Midbrain (tissue), 1 donor: Measurements from ENCODE around the gene SCFD1.
A peak's percentile ranks its signal among the peaks of the same experiment; 100 is the strongest.
"Not testable (repeated sequence)": the region's sequence is repeated elsewhere in the genome, so short reads cannot be mapped to it uniquely, and the experiment has no call there.

ENCODE experiments used
- DNase-seq: peaks from one replicate; lab custom pipeline; 2025; lab: John Stamatoyannopoulos, UW

The SCFD1 gene, protein sequence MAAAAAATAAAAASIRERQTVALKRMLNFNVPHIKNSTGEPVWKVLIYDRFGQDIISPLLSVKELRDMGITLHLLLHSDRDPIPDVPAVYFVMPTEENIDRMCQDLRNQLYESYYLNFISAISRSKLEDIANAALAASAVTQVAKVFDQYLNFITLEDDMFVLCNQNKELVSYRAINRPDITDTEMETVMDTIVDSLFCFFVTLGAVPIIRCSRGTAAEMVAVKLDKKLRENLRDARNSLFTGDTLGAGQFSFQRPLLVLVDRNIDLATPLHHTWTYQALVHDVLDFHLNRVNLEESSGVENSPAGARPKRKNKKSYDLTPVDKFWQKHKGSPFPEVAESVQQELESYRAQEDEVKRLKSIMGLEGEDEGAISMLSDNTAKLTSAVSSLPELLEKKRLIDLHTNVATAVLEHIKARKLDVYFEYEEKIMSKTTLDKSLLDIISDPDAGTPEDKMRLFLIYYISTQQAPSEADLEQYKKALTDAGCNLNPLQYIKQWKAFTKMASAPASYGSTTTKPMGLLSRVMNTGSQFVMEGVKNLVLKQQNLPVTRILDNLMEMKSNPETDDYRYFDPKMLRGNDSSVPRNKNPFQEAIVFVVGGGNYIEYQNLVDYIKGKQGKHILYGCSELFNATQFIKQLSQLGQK

DNA sequence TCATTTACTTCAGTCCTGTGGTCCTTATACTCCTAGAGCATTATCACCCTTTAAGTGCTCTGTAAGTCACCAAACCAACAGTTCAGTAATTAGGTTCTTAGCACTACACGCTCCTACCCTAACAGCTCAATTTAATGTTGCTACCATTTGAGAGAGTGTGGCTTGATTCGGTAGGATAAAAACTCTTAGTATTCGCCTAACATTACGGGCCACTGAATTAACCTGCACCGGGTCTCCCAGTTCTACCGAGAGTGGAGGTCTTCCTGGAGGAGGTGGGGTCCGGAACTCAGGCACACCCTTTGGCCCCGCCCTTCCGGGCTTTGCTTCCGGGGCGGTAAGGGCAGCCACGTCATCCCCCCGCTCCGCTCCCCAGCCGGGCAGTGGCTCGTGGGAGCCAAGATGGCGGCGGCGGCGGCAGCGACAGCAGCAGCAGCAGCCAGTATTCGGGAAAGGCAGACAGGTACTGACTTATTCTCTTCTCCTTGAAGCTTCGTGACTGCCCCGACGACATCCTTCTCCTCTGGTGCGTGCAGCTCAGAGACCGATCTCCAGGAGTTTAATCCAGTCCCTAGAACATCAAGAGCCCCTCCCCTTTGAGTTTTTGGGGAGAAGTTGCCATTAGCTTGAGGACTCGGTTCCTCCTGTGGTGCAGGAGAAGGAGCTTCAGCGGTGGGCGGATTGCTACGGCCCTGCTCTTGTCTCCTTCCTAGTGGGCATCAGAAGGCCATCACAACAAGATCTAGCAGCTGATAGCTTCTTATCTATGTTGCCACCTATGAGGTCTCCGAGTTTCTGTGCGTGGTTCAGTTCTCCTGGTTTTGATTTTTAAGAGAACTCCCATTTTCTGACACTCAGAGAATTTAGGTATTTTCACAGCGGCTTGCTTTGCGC is at the start of gene SCFD1:
SCFD1 (plus strand) TSS at position 380 of the 891 bp plus-strand sequence; CDS start at position 400, 20 bp downstream.
- DNase-seq, result peak; percentile 95

DNA sequence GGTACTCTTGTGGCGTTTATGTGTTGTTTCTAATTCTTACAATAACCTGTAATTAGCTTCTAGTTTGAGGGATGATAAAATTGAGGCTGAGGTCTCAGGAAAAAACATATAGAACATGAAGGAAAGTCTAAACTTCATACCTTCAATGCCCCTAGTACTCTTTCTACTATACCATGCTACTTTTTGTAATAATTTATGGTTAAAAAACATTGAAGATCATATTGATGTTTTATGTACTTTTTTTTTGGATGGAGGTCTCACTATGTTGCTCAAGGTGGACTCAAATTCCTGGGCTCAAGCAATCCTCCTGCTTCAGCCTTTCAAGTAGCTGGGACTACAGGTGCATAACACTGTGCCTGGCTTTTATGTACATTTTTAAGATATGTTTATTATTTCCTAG is 49.3 kb upstream of the SCFD1 start:
- DNase-seq, result no peak

DNA sequence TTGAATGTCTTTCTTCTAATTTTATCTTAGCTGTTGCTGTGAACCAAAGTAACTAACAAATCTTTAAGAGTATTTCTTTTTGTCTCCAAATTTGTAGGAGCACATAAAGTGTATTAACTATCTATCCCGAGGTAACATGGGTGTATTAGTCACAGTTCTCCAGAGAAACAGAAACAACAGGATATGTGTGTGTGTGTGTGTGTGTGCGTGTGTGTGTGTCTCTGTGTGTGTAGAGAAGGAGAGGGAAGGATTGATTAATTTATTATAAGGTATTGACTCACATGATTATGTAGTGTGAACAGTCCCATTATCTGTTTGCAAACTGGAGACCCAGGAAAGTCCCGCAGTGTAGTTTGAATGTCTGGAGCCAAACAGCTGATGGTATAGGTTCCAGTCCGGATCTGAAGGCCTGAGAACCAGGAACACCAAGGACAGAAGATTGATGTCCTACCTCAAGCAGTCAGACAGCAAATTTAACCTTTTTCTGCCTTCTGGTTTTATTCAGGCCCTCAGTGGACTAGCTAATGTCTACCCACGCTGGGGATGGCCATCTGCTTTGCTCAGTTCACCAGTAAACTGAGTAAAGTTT is 48.8 kb upstream of the SCFD1 start:
- DNase-seq, result no peak

DNA sequence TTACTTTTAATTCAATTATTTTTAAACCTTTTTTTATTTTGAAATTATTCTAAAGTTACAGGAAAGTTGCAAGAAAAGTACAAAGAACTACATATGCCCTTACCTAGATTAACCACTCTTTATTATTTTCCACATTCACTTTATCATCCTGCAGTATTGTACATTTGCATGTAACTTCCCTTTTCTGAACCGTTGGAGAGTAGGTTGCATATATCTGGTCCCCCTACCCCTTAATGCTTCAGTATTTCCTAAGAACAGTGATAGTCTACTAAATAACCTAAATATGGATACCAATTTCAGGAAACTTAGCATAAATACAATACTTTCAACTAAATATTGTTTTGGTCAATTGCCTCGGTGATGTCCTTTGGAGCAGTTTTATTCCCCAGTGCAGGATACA is 48.2 kb upstream of the SCFD1 start:
- no peak for DNase-seq

DNA sequence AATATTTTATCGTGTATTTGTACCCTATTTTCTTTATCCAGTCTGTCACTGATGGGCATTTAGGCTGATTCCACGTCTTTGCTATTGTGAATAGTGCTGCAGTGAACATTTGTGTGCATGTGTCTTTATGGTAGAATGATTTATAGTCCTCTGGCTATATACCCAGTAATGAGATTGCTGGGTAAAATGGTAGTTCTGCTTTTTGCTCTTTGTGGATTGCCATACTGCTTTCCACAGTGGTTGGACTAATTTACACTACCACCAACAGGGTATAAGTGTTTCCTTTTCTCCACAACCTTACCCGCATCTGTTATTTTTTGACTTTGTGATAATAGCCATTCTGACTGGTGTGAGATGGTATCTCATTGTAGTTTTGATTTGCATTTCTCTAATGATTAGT is 47.3 kb upstream of the SCFD1 start:
- not testable (repeated sequence) for DNase-seq

DNA sequence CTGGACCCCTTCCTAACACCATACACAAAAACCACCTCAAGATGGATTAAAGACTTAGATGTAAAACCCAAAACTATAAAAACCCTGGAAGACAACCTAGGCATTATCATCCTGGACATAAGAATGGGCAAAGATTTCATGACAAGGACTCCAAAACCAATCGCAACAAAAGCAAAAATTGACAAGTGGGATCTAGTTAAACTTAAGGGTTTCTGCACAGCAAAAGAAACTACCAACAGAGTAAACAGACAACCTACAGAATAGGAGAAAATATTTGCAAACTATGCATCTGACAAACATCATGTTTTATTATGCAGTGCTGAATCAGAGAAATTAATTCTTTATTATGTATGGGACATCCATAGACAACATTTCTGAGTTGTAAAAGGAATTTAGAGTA is 45.8 kb upstream of the SCFD1 start:
- not testable (repeated sequence) for DNase-seq

DNA sequence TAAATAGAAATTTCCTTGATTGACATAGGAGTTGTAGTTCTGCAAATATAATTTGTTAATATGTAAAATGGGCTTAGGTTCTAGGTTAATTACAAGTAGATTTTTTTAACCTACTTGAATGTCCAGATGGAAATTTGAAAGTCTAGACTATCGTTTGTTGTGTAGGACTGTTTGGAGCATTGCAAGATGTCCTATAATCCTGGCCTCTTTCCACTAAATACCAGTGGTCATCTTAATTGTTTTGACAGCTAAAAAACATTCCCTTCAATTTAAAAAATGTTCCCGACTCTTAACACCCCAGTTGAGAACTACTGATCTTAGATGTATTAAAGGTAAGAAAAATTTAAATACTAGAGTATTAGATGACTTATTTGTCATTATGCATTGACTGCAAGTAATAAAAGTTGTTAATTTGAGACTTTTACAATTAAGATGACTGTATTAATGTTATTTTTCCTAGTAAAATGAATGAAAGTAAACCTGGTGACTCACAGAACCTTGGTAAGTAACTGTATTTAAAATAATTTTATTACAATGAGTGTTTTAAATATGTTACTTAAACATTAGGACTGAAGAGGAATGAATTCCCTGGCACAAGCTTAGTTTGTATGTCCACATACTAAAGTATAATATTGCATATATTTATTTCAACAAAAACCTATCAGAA is 41.4 kb upstream of the SCFD1 start:
- DNase-seq, result no peak

DNA sequence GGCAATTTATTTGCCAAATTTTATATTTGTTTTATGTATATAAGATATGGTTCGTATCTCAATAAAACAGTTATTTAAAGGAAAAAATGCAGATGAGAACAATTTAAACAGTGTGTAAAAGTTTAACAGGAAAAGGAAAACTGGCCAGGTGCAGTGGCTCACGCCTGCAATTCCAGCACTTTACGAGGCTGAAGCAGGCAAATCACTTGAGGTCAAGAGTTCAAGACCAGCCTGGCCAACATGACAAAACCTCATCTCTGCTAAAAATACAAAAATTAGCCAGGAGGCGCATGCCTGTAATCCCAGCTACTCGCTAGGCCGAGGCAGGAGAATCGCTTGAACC is 40.9 kb upstream of the SCFD1 start:
- no peak for DNase-seq

DNA sequence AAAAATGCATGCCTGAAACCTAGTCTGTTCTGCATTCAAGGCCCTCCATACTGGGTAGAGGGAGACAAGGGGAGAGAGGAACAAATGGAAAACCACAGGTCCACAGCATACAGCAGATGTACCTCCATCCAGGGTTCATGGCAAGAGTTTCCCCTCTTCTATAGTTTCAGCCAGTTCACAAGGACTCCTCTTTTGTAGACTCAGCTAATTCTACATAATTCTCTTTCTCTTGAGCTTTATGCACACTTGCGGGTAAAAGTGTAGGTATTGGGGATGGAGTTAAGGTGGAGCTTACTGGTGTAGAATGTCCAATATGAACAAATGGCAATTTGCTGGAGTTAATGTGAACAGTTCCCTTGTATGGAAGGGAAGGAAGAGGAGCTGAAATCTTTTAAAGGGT is 39.7 kb upstream of the SCFD1 start:
- DNase-seq, result no peak

DNA sequence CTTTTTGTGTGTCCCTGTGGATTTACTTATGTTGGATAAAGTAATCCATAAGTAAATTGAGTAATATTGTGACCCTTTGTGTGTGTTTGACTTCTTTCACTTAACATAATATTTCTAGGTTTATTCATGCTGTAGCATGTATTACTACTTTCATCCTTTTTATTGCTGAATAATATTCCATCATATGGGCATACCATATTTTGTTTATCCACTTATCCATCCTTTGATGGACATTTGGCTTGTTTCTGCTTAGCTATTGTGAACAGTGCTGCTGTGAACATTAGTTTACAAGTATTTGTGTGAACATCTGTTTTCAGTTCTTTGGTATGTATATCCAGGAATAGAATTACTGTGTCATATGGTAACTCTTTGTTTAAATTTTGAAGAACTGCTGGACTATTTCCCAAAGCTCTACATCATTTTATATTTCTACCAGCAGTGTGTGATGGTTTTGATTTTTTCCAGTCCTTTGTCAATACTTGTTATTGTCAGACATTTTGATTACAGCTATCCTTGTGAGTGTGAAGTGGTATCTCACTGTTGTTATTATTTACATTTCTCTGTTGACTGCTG is 38.0 kb upstream of the SCFD1 start:
- DNase-seq, result no peak

DNA sequence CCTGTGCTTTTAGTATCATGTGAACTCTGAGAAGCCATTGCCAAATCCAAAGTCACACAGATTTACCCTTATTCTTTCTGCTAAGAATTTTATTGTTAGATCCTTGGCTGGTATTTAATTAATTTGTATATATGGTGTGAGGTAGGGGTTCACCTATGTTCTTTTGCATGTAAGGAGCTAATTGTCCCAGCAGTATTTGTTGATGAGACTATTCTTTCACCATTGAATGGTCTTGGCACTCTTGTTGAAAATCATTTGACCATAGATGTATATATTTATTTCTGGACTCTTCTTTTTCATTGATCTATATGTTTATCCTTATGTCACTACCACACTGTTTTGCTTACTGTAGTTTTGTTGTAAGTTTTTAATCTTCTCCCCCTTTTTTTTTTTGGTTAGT is 36.9 kb upstream of the SCFD1 start:
- DNase-seq, result no peak

DNA sequence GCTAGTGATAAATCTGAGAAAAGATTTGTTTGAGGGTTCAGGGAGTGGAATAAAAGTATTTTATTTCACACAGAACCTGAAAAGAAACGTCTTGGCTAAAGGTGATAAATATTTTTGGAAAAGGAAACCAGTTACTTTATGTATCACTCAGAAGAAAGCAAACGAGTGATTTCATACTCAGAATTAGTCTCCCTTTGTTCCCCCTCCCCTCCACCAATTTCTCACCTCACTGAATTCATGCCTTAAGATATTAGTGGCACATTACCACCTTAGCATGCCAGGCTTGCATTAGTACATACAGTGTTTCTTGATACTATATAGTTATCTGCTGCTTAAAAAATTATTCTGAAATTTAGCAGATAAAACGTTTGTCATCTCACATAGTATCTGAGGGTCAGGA is 35.0 kb upstream of the SCFD1 start:
- DNase-seq, result no peak

DNA sequence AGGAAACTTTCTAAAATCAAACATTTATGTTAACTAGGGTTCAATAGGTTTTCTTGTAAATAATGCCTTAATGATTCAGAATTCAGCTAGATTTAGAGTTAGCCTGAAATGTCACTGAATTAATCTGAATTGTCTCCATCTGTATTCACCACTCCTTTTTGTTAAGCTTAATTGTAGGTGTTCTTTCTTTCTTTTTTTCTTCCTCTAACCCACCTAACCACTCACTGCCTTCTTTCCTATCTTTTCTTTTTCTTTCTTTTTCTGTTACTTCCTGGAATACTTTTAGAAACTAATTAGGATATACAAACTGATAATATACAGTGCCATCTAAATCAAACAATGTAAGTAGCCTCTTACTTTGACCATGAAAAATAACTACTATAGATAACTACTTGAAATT is 33.2 kb upstream of the SCFD1 start:
- no peak for DNase-seq

DNA sequence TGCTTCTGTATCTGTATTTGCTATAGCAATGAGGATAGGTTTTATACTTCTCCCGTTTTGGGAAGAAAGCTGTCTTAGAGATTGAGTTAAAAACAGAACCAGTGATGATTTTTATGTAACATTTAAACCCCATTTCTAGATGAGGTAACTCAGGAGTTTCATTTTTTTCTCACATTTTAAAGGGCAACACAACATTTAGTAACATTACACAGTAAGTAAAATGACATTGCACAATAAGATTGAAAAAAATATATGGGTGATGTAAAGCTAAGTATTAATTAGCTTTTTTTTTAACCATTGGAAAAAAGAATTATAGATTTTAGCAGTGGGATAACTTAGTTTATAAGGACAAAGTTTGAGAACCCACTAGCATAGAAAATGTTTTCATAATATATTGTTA is 25.2 kb upstream of the SCFD1 start:
- DNase-seq, result no peak

DNA sequence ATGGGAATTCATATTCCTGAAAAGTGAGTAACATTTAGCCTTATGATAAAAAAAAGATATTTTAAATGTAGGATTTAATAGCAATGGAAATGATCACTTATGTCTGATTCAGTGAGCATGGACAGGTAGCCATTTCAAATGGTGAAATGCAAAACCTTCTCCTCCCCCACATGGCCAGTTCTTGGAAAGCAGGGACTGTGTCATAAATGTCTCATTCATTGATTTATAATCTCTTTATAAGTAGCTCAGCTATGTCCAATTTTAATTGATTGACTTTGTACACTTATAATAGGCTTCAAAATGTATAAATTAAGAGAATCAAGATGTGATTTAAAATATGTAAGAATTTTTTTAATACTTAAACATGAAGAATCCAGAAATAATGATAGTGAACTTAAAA is 24.6 kb upstream of the SCFD1 start:
- DNase-seq, result no peak

DNA sequence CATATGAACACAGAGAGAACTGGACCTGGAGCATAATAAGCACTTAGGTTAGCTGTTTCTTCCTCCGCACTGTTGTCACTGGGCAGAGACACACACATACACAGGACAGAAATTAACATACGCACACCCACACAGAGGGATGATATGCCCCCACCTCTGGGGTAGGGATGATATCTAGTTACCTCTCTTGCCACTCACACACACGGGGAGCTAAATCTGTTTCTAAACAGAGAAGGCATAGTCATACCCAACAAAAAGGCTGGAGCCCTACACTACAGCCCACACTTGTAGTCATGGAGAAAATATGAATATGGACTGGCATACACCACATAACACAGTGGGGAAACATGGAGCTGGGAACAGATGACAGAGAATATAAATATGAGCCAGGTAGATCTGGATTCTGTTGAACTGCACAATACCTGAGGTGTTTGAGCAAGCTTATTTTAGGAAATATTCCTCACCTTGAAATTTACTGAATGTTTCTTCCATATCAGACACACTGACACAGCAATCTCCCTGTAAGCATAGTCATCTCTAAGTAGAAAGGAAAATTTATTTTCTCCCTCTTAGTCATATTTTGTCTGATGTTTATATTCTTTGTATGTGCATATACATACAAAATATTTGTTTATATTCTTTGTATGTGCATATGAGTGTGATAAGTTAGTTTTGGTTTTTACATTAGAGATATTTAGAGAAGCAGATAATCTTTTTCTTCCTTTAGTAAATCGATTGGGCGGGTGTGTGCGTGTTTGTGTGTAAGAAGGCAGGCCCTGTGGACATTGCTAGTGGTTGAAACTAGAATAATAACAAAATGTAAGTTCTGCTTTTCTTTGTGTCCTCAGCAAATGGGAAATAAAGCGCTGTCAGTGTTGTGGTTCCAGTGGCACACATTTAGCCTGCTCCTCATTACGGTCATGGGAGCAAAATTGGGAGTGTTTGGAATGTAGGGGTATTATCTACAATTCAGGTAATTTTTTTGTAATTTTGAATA is 20.9 kb upstream of the SCFD1 start:
- no peak for DNase-seq

DNA sequence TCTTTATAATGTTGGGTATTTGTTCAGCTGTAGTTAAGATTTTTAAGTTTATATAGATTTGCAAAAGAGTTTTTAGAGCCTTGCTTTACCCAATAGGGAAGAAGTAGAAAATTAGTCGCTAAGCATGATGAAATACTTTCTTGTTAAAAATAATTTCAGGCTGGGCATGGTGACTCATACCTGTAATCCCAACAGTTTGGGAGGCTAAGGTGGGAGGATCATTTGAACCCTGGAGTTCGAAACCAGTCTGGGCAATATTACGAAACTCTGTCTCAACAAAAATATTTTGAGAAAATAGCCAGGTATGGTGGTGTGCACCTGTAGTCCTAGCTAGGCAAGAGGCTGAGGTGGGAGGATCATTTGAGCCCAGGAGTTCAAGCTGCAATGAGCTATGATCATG is 18.7 kb upstream of the SCFD1 start:
- no peak for DNase-seq

DNA sequence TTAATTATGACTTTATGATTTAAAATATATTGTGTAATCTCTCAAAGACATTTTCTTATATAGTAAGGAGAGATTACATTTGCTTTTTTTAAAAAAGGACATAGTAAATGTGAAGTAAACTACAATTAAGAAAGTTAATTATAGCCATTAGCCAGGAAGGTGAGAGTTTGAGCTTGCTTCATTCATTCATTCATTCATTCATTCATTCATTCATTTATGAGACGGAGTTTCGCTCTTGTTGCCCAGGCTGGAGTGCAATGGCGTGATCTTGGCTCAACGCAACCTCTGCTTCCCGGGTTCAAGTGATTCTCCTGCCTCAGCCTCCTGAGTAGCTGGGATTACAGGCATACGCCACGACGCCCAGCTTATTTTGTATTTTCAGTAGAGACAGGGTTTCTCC is 17.4 kb upstream of the SCFD1 start:
- not testable (repeated sequence) for DNase-seq

DNA sequence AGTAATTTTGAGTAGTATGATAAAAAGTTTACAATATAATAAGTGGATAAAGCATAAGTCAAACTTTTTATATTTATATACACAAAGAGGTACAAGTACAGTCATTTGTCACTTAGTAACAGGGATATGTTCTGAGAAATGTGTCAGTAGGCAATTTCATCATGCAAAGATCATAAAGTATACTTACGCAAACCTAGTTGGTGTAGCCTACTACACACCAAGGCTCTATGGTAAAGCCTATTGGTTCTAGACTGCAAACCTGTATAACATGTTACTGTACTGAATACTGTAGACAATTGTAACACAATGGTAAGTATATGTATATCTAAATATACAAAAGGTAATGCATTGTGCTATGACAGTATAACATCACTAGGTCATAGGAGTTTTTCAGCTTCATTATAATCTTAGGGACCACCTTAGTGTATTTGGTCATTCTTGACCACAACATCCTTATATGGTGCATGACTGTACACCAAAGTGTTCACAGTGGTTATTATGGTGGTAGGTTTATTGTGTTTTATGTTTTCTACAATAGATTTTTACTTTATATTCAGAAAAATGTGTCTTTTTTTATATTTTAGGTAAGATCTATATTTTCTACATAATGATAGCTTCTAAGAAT is 14.9 kb upstream of the SCFD1 start:
- no peak for DNase-seq

DNA sequence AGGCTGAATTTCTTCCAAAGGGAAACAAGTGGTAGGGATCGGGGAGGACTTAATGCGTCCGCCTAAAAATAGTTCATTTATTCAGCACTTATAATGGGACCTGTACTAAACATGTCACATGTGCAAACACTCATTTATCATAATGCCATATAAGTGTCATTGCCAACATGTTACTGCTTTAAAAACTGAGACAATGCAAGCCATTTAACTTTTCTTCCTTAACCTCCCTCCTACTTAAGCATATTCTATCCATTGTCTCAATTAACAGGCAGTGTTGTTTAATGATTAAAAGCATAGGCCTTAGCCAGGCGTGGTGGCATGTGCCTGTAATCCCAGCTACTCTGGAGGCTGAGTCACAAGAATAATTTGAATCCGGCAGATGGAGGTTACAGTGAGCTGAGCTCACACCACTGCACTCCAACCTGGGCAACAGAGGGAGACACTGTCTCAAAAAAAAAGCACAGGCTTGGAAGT is 13.5 kb upstream of the SCFD1 start:
- DNase-seq, result no peak
